NB4 (cell line): ENCODE results near the gene TAF6L.

Experiments used
- DNase-seq: peaks from one replicate; pipeline ENCODE4 v3.0.0; 2010; ENCODE audit warnings: low read depth
- H3K4me3 ChIP-seq: one replicate; pipeline ENCODE4 v1.5.1; 2011; ENCODE audit warnings: mild to moderate bottlenecking, low read depth, low read length, moderate library complexity
- CTCF ChIP-seq: IDR thresholded peaks from one replicate; pipeline ENCODE4 v1.5.1; 2012; ENCODE audit warnings: low read depth, low read length
- MYC ChIP-seq: IDR thresholded peaks from 2 replicates; pipeline ENCODE4 v1.6.1; 2011; ENCODE audit warnings: low read depth, low read length
- POLR2A ChIP-seq: IDR thresholded peaks from 2 replicates; pipeline ENCODE4 v1.6.1; 2011; ENCODE audit warnings: mild to moderate bottlenecking; ENCODE audit not compliant: insufficient read length; ENCODE audit errors: extremely low read depth
- TF ChIP-seq, protein P1 (sequence below): IDR thresholded peaks from 2 replicates; pipeline ENCODE4 v1.6.1; 2011; ENCODE audit warnings: low read depth, low read length

TAF6L gene

DNA sequence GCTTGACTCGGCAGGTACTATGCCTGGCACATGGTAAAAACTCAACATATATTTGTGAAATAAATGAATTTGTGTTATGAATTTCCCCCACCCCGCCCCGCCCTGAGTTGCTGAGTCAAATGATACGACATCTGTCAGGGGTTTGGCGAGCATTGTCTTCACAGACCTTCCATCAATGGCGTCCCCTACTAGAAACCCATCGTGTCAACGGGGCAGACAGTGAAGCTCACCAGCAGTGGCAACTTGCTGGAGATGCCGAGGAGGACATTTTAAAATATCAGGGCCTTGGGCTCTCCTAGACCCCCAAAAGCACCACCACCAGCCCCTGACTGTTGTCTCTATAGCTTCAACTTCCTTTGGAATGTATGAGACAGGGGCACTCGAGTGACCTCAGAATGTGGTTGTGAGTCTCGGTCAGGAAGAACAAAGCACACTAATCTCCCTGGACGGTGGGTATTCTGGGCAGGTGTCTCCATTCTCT is 34.8 kb downstream of the TAF6L start:
- peak overlapping the region; percentile 79 for H3K4me3 ChIP-seq
- DNase-seq, result peak; percentile 56
- TF ChIP-seq MYC (no peak), POLR2A (no peak), CTCF (no peak)
- TF ChIP-seq, protein P1, sequence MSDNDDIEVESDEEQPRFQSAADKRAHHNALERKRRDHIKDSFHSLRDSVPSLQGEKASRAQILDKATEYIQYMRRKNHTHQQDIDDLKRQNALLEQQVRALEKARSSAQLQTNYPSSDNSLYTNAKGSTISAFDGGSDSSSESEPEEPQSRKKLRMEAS, result no peak

- DNase-seq, result peak; percentile 91
- peak overlapping the region; percentile 79 for H3K4me3 ChIP-seq
These were observed 35.5 kb downstream of the TAF6L start for GRCh38 chr11:62806611-62807121.

DNA sequence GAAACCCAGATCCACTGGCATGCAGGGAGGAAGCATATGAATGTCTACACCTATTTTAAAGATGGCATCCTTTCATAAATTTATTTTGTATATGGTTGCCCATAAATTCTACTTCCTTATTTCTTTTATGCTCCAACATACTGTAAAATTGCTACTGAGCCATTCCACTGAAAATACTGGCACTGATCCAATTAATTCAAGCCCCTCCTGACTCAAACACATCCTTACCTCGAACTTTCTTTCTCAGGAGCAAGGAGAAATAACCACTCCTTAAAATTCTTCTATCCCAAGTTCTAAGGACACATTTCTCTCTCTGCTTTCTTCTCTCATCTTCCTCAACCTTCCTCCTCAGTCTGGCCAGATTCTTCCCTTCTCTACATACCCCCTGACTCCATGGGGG is 39.6 kb downstream of the TAF6L start:
- DNase-seq, result no peak

More at GRCh38 chr11:62806611-62807121, 35.5 kb downstream of the TAF6L start:
- TF ChIP-seq, protein P1, result peak; percentile 23; the same call in 1 of the 2 replicates
- no peak for TF ChIP-seq POLR2A

GRCh38 chr11:62811659-62812058 is 40.5 kb downstream of the TAF6L start:
- DNase-seq, result no peak
- H3K4me3 ChIP-seq, result no peak overlapping the region
- TF ChIP-seq, protein P1, result no peak
- TF ChIP-seq POLR2A (no peak), CTCF (no peak), MYC (no peak)

More for the DNA sequence above, 39.6 kb downstream of the TAF6L start:
- no peak overlapping the region for H3K4me3 ChIP-seq
- TF ChIP-seq CTCF (no peak), POLR2A (no peak), MYC (no peak)
- TF ChIP-seq, protein P1, result no peak

DNA sequence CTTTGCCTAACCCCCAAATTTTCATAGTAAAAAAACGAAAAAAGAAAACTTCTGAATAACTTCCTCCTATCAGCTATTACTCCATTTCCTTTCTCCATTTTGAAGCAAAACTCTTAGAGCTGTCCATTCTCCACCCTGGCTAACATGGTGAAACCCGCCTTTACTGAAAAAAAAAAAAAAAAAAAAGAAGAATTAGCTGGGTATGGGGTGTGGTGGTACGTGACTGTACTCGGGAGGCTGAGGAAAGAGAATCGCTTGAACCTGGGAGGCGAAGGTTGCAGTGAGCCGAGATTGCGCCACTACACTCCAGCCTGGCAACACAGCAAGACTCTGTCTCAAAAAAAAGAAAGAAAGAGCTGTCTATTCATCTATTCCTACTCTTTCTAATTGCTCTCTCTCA is 45.4 kb downstream of the TAF6L start:
- TF ChIP-seq, protein P1, result no peak
- TF ChIP-seq CTCF (no peak), POLR2A (no peak), MYC (no peak)
- no peak overlapping the region for H3K4me3 ChIP-seq
- DNase-seq, result peak; percentile 63

DNA sequence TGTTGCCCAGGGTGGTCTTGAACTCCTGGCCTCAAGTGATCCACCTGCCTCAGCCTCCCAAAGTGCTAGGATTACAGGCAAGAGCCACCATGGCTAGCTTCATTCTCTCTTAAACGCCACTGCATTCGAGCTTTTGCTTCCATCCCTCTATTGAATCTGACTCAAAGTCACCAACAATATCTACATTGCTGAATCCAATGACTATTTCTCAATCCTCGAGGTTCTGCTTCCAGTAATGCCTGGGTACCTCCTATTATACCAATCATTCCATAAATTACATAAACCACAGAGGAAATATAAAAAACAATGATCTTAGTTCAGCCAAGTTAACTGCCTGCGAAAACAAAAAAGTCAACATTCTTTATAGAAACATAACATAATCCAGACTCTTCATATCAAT is 45.9 kb downstream of the TAF6L start:
- no peak for TF ChIP-seq MYC
- no peak for TF ChIP-seq POLR2A
- TF ChIP-seq CTCF, result no peak
- TF ChIP-seq, protein P1, result no peak
- no peak for DNase-seq

More for the DNA sequence above, 45.9 kb downstream of the TAF6L start:
- no peak overlapping the region for H3K4me3 ChIP-seq
